CD4-positive, alpha-beta memory T cell (primary cell): ENCODE data around the gene FAM3A. TPM values are rescaled to one million over a fixed set of nuclear protein-coding genes. Genes with fewer than 3 reads are reported as not detected.

Source experiments
- CTCF ChIA-PET: fragments of 350-600 bp; sonication (Branson Sonifier 250); formaldehyde crosslinking; loops from one replicate; lab custom pipeline; 2021; ENCODE audit warnings: inconsistent platforms; ENCODE audit not compliant: partially characterized antibody; lab: Charles Lee
- POLR2A ChIA-PET: fragments of 350-600 bp; sonication (Branson Sonifier 250); formaldehyde crosslinking; loops from one replicate; lab custom pipeline; 2021; ENCODE audit not compliant: partially characterized antibody; lab: Charles Lee
- DNase-seq, 5 donors: peaks; one replicate each; pipeline versions ENCODE4 v3.0.0 to v3.0.0-alpha.2; 2020 to 2022; ENCODE audit warnings: mixed read lengths in 1 of 5
- H3K27ac ChIP-seq: one replicate; pipeline ENCODE4 v1.7.0; 2013; ENCODE audit warnings: low read depth, low read length
- H3K27me3 ChIP-seq: 2 replicates; pipeline ENCODE4 v1.7.0; 2013; ENCODE audit warnings: mild to moderate bottlenecking, low read length, moderate library complexity; ENCODE audit not compliant: insufficient read depth
- H3K36me3 ChIP-seq: 2 replicates; pipeline ENCODE4 v1.7.0; 2013; ENCODE audit warnings: mild to moderate bottlenecking, low read length, moderate library complexity; ENCODE audit not compliant: insufficient read depth
- H3K4me1 ChIP-seq: 2 replicates; pipeline ENCODE4 v1.7.0; 2013; ENCODE audit warnings: mild to moderate bottlenecking, low read length, moderate library complexity; ENCODE audit not compliant: insufficient read depth
- H3K4me3 ChIP-seq, 2 donors: one replicate each; pipeline ENCODE4 v1.7.0; 2013; ENCODE audit warnings: low read length in 2 of 2, mild to moderate bottlenecking in 1 of 2
- H3K9me3 ChIP-seq, 2 donors: one replicate each; pipeline ENCODE4 v1.7.0; 2013; ENCODE audit warnings: low read length in 2 of 2, control low read depth in 1 of 2; ENCODE audit not compliant: control insufficient read depth in 1 of 2
- H3K27ac Mint-ChIP-seq, 7 donors: one replicate each; pipeline ENCODE4 v1.8.0; 2020 to 2021; ENCODE audit warnings: mixed read lengths in 7 of 7, mild to moderate bottlenecking in 6 of 7, inconsistent platforms in 3 of 7, moderate library complexity in 3 of 7
- H3K27me3 Mint-ChIP-seq, 2 donors: one replicate each; pipeline ENCODE4 v1.8.0; 2020 to 2021; ENCODE audit warnings: mixed read lengths in 2 of 2
- H3K36me3 Mint-ChIP-seq, 2 donors: one replicate each; pipeline ENCODE4 v1.8.0; 2020 to 2021; ENCODE audit warnings: mixed read lengths in 2 of 2, inconsistent platforms in 1 of 2, mild to moderate bottlenecking in 1 of 2
- H3K4me1 Mint-ChIP-seq, 4 donors: one replicate each; pipeline ENCODE4 v1.8.0; 2020 to 2021; ENCODE audit warnings: mixed read lengths in 4 of 4, mild to moderate bottlenecking in 1 of 4
- H3K4me3 Mint-ChIP-seq, 8 donors: one replicate each; pipeline ENCODE4 v1.8.0; 2020 to 2021; ENCODE audit warnings: mixed read lengths in 8 of 8, mild to moderate bottlenecking in 7 of 8, moderate library complexity in 6 of 8, inconsistent platforms in 3 of 8
- H3K9me3 Mint-ChIP-seq, 8 donors: one replicate each; pipeline ENCODE4 v1.8.0; 2020 to 2021; ENCODE audit warnings: mixed read lengths in 8 of 8, mild to moderate bottlenecking in 5 of 8, inconsistent platforms in 3 of 8, moderate library complexity in 1 of 8
- intact Hi-C: fragments of 100-400 bp; cut with micrococcal nuclease; formaldehyde crosslinking; loops from one replicate; pipeline ENCODE4 v1.15.1; 2023
- polyA plus RNA-seq, 2 donors: library from polyadenylated mRNA; unstranded; fragments of 300-500 nt; fragmentation: Illumina TruSeq; gene quantifications; one replicate each; pipeline ENCODE4 v1.2.3, GENCODE V29; 2021
- total RNA-seq, 2 experiments: library from RNA; stranded (reverse); gene quantifications; one replicate each; pipeline ENCODE4 v1.2.3, GENCODE V29; 2021

Gene FAM3A
- total and polyA plus RNA-seq, 4 experiments from 2014 or later, result 18.4 to 51.8 (median 35.6) TPM

DNA sequence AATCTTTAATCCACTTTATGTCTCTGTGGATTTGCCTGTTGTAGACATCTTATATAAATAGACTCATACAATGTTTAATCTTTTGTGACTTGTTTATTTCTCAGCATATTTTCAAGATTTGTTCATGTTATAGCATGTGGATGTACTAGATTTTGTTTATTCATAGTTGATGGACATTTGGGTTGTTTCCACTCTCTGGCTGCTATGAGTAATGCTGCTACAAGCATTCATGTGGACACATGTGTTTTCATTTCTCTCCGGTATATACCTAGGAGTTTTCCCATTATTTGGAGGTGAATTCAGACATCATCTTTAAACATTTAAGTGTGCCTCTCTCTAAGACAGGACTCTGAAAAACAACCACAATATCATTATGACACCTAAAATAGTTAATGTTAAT is 33.7 kb upstream of the FAM3A start:
- Mint-ChIP-seq H3K9me3 (no peaks in the 10 kb centered on the region), H3K4me1 (peaks cover 21 to 59% (median 29%) of the 10 kb centered on the region in 4 donors), H3K36me3 (peaks cover 3 to 31% of the 10 kb centered on the region in 2 donors), H3K27me3 (no peaks in the 10 kb centered on the region), H3K27ac (peak overlapping the region in 4 of 7 donors; percentile 2 to 82 (median 49)), H3K4me3 (peak overlapping the region in 6 of 8 donors; percentile 8 to 69 (median 42))
- Histone ChIP-seq H3K9me3 (no peaks in the 10 kb centered on the region), H3K27me3 (no peaks in the 10 kb centered on the region), H3K27ac (no peak overlapping the region), H3K4me3 (no peak overlapping the region), H3K36me3 (peaks cover 5% of the 10 kb centered on the region), H3K4me1 (peaks cover 35% of the 10 kb centered on the region)
- no peak for DNase-seq
- ChIA-PET POLR2A (no interaction called here), CTCF (no interaction called here)
- intact Hi-C loops, result no loop called here

DNA sequence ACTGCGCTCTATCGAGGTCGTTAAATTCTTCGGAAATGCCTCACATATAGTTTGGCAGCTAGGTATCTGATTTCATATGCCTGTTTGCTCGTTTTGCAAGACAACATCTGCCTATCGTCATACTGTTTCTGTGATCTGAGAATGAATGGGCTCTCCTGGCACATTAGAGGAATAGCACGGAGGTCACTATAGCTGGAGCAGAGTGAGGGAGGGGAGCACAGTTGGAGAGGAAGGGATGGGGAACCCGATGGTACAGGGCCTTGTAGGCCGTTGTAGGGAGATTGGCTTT is 31.9 kb upstream of the FAM3A start:
- Mint-ChIP-seq H3K4me1 (peaks cover 17 to 54% (median 31%) of the 10 kb centered on the region in 4 donors), H3K4me3 (peak overlapping the region; percentile 86 to 94 (median 91)), H3K27me3 (no peaks in the 10 kb centered on the region), H3K36me3 (peaks cover 0 to 25% of the 10 kb centered on the region in 2 donors), H3K27ac (peak overlapping the region; percentile 83 to 96 (median 94)), H3K9me3 (no peaks in the 10 kb centered on the region)
- H3K9me3 ChIP-seq, result no peaks in the 10 kb centered on the region
- peaks cover 41% of the 10 kb centered on the region for H3K4me1 ChIP-seq
- no peak for DNase-seq
- POLR2A ChIA-PET, result interaction anchor here (0.9 to 2.7 kb wide), 7 partner anchors 21 to 567 kb away, joined by 3 to 13 read pairs (median 4); partner anchors contain the start of genes DKC1, RPL10, SLC10A3 and TAFAZZIN
- peak overlapping the region; percentile 97 for H3K27ac ChIP-seq
- CTCF ChIA-PET, result interaction anchor here (1.6 kb wide), 1 partner anchor 149 kb away, joined by 3 read pairs; no protein-coding TSS in a partner anchor
- intact Hi-C loops, result no loop called here
- H3K27me3 ChIP-seq, result no peaks in the 10 kb centered on the region
- peaks cover 8% of the 10 kb centered on the region for H3K36me3 ChIP-seq
- peak overlapping the region; percentile 80 to 83 for H3K4me3 ChIP-seq

- peaks cover 0 to 29% of the 10 kb centered on the region in 2 donors for H3K36me3 Mint-ChIP-seq
- peaks cover 21 to 59% (median 35%) of the 10 kb centered on the region in 4 donors for H3K4me1 Mint-ChIP-seq
- H3K27me3 ChIP-seq, result no peaks in the 10 kb centered on the region
- ChIA-PET CTCF (interaction anchor here (1.6 kb wide), 1 partner anchor 148 kb away, joined by 3 read pairs; no protein-coding TSS in a partner anchor), POLR2A (interaction anchor here (0.7 to 2.7 kb wide), 12 partner anchors 12 to 1606 kb away, joined by 3 to 13 read pairs (median 4); partner anchors contain the start of genes DKC1, EMD, RPL10 and SLC10A3)
- H3K9me3 ChIP-seq, result no peaks in the 10 kb centered on the region
- H3K4me3 ChIP-seq, result peak within 1 kb of the TSS; percentile 80 to 83
- peak; percentile 91 to 93 (median 92) for DNase-seq
- H3K4me1 ChIP-seq, result peaks cover 46% of the 10 kb centered on the region
- intact Hi-C loops, result no loop called here
- peak within 1 kb of the TSS; percentile 97 for H3K27ac ChIP-seq
- peaks cover 8% of the 10 kb centered on the region for H3K36me3 ChIP-seq
- H3K9me3 Mint-ChIP-seq, result peaks cover 0 to 2% (median 0%) of the 10 kb centered on the region in 8 donors
- peak within 1 kb of the TSS; percentile 86 to 94 (median 91) for H3K4me3 Mint-ChIP-seq
- H3K27ac Mint-ChIP-seq, result peak within 1 kb of the TSS; percentile 83 to 96 (median 94)
- H3K27me3 Mint-ChIP-seq, result no peaks in the 10 kb centered on the region
Observed at GRCh38 chrX:154547245-154548027, 31.4 kb upstream of the FAM3A start, which contains the start of gene IKBKG. Gene IKBKG (plus strand): TSS chrX:154547620. CDS start chrX:154552003, 4,383 bp downstream.

DNA sequence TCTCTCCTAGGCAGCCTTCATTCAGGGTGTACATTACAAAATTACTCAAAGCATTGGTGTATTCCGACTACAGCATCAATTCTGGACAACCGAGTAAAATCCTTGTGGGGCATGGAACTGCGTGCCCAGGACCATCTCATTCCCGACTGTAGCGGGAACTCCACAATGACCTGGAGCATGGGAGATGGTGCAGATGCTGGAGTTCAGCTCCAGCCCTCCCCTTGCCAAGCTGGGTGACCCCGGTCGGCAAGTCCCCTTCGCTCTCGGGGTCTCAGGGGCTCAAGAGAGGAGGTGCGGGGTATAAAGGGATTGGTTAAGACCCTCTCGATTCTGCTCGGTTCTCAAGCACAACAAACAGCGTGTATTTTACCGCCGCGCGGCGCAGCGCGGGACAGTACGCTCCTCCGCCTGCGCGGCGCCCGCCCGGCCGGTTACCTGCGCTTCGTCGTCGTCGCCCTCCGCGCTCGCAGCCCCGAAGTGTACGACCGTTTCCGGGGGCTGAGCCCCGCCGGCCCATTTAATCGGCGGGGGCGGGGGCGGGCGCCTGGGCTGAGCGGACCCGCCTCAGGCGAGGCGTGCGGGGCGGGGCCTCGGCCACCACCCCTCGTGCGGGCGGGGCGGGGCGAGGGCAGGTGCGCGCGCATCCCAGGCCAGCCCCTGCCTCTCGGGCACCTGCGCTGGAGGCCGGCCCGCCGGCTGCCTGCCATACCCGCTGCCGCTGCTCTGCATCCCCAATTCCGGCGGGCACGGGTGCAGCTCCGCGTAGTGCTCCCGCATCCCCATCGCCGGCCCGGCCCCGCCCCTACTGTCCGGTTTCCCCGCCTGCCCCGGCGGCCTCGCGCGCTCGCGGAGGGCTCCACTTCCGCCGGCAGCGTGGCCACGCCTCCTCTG is 30.6 kb upstream of the FAM3A start, which contains the start of gene G6PD:
G6PD (minus strand) TSS at position 493 of the 891 bp plus-strand sequence. CDS start 691 bp downstream, outside the sequence.
- CTCF ChIA-PET, result interaction anchor here (1.6 kb wide), 1 partner anchor 148 kb away, joined by 3 read pairs; no protein-coding TSS in a partner anchor
- intact Hi-C loops, result no loop called here
- Histone ChIP-seq H3K27ac (peak within 1 kb of the TSS; percentile 97), H3K36me3 (peaks cover 8% of the 10 kb centered on the region), H3K27me3 (no peaks in the 10 kb centered on the region), H3K9me3 (no peaks in the 10 kb centered on the region), H3K4me1 (peaks cover 49% of the 10 kb centered on the region), H3K4me3 (peak within 1 kb of the TSS; percentile 80 to 83)
- peaks cover 20 to 57% (median 31%) of the 10 kb centered on the region in 4 donors for H3K4me1 Mint-ChIP-seq
- POLR2A ChIA-PET, result interaction anchor here (0.7 to 2.7 kb wide), 12 partner anchors 11 to 1605 kb away, joined by 3 to 13 read pairs (median 4); partner anchors contain the start of genes DKC1, EMD, RPL10 and SLC10A3
- peak within 1 kb of the TSS; percentile 83 to 96 (median 94) for H3K27ac Mint-ChIP-seq
- peaks cover 0 to 2% (median 0%) of the 10 kb centered on the region in 8 donors for H3K9me3 Mint-ChIP-seq
- H3K4me3 Mint-ChIP-seq, result peak within 1 kb of the TSS; percentile 86 to 94 (median 91)
- peaks cover 0 to 27% of the 10 kb centered on the region in 2 donors for H3K36me3 Mint-ChIP-seq
- peak; percentile 80 to 89 (median 86) for DNase-seq
- H3K27me3 Mint-ChIP-seq, result no peaks in the 10 kb centered on the region

DNA sequence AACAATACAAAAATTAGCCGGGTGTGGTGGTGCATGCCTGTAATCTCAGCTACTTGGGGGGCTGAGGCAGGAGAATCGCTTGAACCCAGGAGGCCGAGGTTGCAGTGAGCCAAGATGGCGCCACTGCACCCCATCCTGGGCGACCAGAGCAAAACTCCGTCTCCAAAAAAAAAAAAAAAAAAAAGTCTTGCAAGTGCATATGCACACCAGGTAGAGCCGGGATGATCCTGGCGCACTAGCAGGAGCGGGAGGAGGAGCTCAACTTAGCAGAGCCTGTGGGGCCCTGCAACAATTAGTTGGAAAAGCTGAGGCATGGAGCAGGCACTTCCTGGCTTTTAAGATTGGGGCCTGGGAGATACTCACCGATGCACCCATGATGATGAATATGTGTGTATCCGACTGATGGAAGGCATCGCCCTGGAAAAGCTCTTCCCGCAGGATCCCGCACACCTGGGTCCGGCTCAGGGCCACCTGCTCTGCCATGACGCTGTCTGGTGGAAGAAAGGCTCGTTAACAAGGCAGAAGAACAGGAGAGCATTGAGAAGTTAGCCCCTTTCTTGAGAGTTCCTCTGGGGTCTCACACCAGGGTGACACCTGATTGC is 29.7 kb upstream of the FAM3A start:
- DNase-seq, result no peak
- ChIA-PET POLR2A (interaction anchor here (1.3 to 2.7 kb wide), 2 partner anchors 147 to 166 kb away, joined by 3 to 13 read pairs; partner anchors contain the start of genes EMD and RPL10), CTCF (interaction anchor here (0.7 kb wide), 1 partner anchor 506 kb away, joined by 3 read pairs; no protein-coding TSS in a partner anchor)
- Mint-ChIP-seq H3K27me3 (no peaks in the 10 kb centered on the region), H3K4me3 (peak overlapping the region; percentile 62 to 78 (median 66)), H3K9me3 (peaks cover 0 to 2% (median 0%) of the 10 kb centered on the region in 8 donors), H3K36me3 (peaks cover 0 to 22% of the 10 kb centered on the region in 2 donors), H3K4me1 (peaks cover 18 to 51% (median 28%) of the 10 kb centered on the region in 4 donors), H3K27ac (peak overlapping the region in 6 of 7 donors; percentile 19 to 83 (median 29))
- Histone ChIP-seq H3K27me3 (no peaks in the 10 kb centered on the region), H3K36me3 (peaks cover 8% of the 10 kb centered on the region), H3K4me3 (peak overlapping the region in 1 of 2 donors; percentile 80), H3K27ac (peak overlapping the region; percentile 97), H3K4me1 (peaks cover 44% of the 10 kb centered on the region), H3K9me3 (no peaks in the 10 kb centered on the region)
- intact Hi-C loops, result no loop called here
